Pancreas (tissue), 10 donors: ENCODE results near the gene PCSK6. TPM values are rescaled to one million over a fixed set of nuclear protein-coding genes. Genes with fewer than 3 reads are reported as not detected.

Source experiments
- ATAC-seq, 4 donors: fragments of 200-7000 bp; cut with Tn5 transposase; one replicate each; pipeline versions ENCODE4 v1.8.0 to v1.9.1; 2020; ENCODE audit warnings: mild to moderate bottlenecking in 4 of 4, moderate library complexity in 4 of 4
- DNase-seq, 6 donors: peaks; one replicate each; pipeline ENCODE4 v3.0.0-alpha.2; 2020
- FAIRE-seq: peaks from 2 replicates; lab custom pipeline; 2012; peaks lifted over from hg19 to GRCh38; lab: Jason Lieb, UNC
- H3K27ac ChIP-seq, 4 donors: fragments of 200-600 bp; sonication (generic); 1 replicate in 3 of 4; 2 replicates in 1 of 4; pipeline versions ENCODE4 v1.5.0 to v1.8.0; 2020
- H3K27me3 ChIP-seq, 4 donors: fragments of 200-600 bp; one replicate each; pipeline ENCODE4 v1.8.0; 2021
- H3K36me3 ChIP-seq, 3 donors: fragments of 200-600 bp; sonication (generic) in 1 of 3; one replicate each; pipeline versions ENCODE4 v1.5.0 to v1.8.0; 2020 to 2021
- H3K4me1 ChIP-seq, 3 donors: fragments of 200-600 bp; one replicate each; pipeline ENCODE4 v1.8.0; 2021
- H3K4me3 ChIP-seq, 4 donors: fragments of 200-600 bp; sonication (generic) in 2 of 4; one replicate each; pipeline versions ENCODE4 v1.5.0 to v1.8.0; 2020 to 2021
- H3K9me3 ChIP-seq, 4 donors: fragments of 200-600 bp; one replicate each; pipeline ENCODE4 v1.8.0; 2021
- WGBS, 2 donors: extraction: QIAGEN DNeasy Blood & Tissue Kit; methylation state at CpG; one replicate each; pipeline ENCODE4 v1.1.7; 2013; 5-methylcytosine and 5-hydroxymethylcytosine counted together
- intact Hi-C, 3 donors: fragments of 100-400 bp; cut with DNase I; formaldehyde crosslinking; loops; one replicate each; pipeline versions ENCODE4 v1.11.1 to v1.14.2; 2022
- polyA plus RNA-seq, 2 donors: library from polyadenylated mRNA; stranded (reverse); fragments of 200-250 nt; gene quantifications; one replicate each; pipeline ENCODE4 v1.2.3, GENCODE V29; 2013
- total RNA-seq, 6 donors: library from RNA; stranded (reverse); fragmentation: NEBNext Ultra II Directional in 4 of 6; extraction: Animal tissue kit (Norgen Biotek cat#: 25700) in 4 of 6; gene quantifications; one replicate each; pipeline versions ENCODE4 v1.2.1 to v1.2.4, GENCODE V29; 2021 to 2023
- TF ChIP-seq, protein P1 (sequence below), 4 donors: fragments of 200-600 bp; sonication (generic) in 3 of 4; IDR thresholded peaks; one replicate each; pipeline versions ENCODE4 v1.5.0 to v1.8.0; 2021; ENCODE audit warnings: antibody characterized with exemption in 4 of 4
- donor health status: healthy with polysubstance abuse.
- donor health status: DM: no; HTN: no; CAD: no; lungs with moderate emphysema.
- donor health status: DM: no; HTN: no; CAD: no.
- donor health status: control.
- donor health status: control.
- donor health status: Bipolar disorder and iron deficiency.
- donor health status: DM: yes; HTN: yes; CAD: no.
- donor health status: DM: no; HTN: no; CAD: no.
- donor health status: DM: no; HTN: no; CAD: no.
- donor health status: DM: yes; HTN: yes; CAD: no.

Gene PCSK6
- total and polyA plus RNA-seq, 8 donors: 0.87 to 4.5 (median 3.0) TPM

- WGBS, 2 donors: 6 to 10% methylated on average over 14 of the region's 14 CpGs
- no peak for FAIRE-seq
- peak overlapping the region; percentile 78 to 84 (median 80) for H3K27ac ChIP-seq
Observed at GRCh38 chr15:101276501-101277037, 212.9 kb downstream of the PCSK6 start.

DNA sequence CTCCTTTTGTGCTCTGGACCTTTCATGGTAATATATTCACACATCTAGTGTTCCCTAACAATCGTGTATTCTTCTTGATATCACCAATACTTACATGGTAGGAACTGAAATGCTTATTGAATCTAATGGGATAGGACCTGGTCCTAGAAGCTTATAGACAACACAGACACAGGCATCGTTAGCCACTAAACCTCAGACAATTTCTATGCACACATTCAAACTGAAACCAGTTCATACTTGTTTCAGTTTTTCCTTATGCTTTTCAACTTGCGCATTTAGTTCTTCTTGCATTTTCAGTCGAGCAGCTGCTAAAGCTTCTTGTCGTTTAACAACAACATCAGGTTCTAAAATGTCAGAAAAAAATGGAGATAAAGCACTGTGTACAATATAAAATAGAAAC lies 214.5 kb downstream of the PCSK6 start:
- Histone ChIP-seq H3K4me1 (peaks cover 0 to 8% (median 0%) of the 10 kb centered on the region in 3 donors), H3K27me3 (no peaks in the 10 kb centered on the region), H3K27ac (no peak overlapping the region), H3K36me3 (peaks cover 15 to 52% (median 32%) of the 10 kb centered on the region in 3 donors), H3K9me3 (no peaks in the 10 kb centered on the region), H3K4me3 (no peak overlapping the region)
- no peak for DNase-seq
- no peak for FAIRE-seq
- 67 to 73% methylated on average over 5 of the region's 5 CpGs for WGBS, 2 donors
- TF ChIP-seq, protein P1, sequence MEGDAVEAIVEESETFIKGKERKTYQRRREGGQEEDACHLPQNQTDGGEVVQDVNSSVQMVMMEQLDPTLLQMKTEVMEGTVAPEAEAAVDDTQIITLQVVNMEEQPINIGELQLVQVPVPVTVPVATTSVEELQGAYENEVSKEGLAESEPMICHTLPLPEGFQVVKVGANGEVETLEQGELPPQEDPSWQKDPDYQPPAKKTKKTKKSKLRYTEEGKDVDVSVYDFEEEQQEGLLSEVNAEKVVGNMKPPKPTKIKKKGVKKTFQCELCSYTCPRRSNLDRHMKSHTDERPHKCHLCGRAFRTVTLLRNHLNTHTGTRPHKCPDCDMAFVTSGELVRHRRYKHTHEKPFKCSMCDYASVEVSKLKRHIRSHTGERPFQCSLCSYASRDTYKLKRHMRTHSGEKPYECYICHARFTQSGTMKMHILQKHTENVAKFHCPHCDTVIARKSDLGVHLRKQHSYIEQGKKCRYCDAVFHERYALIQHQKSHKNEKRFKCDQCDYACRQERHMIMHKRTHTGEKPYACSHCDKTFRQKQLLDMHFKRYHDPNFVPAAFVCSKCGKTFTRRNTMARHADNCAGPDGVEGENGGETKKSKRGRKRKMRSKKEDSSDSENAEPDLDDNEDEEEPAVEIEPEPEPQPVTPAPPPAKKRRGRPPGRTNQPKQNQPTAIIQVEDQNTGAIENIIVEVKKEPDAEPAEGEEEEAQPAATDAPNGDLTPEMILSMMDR (IDR thresholded peaks at IDR 0.05): no peak
- intact Hi-C loops: no loop called here
- no peak for ATAC-seq

More at GRCh38 chr15:101276501-101277037, 212.9 kb downstream of the PCSK6 start:
- intact Hi-C loops: no loop called here
- H3K36me3 ChIP-seq: peaks cover 15 to 37% (median 27%) of the 10 kb centered on the region in 3 donors
- no peaks in the 10 kb centered on the region for H3K27me3 ChIP-seq
- H3K4me3 ChIP-seq: peak overlapping the region; percentile 87 to 95 (median 94)
- peaks cover 0 to 8% (median 0%) of the 10 kb centered on the region in 3 donors for H3K4me1 ChIP-seq
- DNase-seq (no peak), ATAC-seq (peak; percentile 13 to 43 (median 28))
- H3K9me3 ChIP-seq: no peaks in the 10 kb centered on the region
- TF ChIP-seq, protein P1 (IDR thresholded peaks at IDR 0.05): peak in 1 of 4 donors; percentile 18

DNA sequence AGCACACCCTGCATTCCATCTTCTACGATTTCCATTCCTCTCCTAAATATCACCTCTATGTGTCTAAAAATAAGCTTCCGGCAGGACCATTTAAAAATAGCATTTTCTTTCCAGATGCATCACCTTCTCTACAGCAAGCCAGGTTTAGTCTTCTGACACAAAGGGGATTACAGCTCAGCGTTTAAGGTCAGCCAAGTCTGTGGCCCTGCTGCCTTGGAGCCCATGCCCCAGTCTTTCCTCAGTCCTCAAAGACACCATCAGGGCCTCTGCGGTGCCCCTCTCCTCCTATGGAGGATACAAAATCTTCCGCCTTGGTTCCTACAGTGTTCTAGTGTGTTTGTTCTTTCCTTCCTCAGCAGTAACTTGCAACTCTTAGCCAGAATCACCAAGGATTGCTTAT lies 216.0 kb downstream of the PCSK6 start:
- WGBS, 2 donors: 77 to 92% methylated on average over 5 of the region's 5 CpGs
- TF ChIP-seq, protein P1 (IDR thresholded peaks at IDR 0.05): no peak
- Histone ChIP-seq H3K36me3 (peaks cover 15 to 53% (median 32%) of the 10 kb centered on the region in 3 donors), H3K4me1 (peaks cover 0 to 8% (median 0%) of the 10 kb centered on the region in 3 donors), H3K27me3 (no peaks in the 10 kb centered on the region), H3K9me3 (no peaks in the 10 kb centered on the region), H3K27ac (no peak overlapping the region), H3K4me3 (no peak overlapping the region)
- no peak for DNase-seq
- ATAC-seq: no peak
- intact Hi-C loops: no loop called here
- FAIRE-seq: no peak

DNA sequence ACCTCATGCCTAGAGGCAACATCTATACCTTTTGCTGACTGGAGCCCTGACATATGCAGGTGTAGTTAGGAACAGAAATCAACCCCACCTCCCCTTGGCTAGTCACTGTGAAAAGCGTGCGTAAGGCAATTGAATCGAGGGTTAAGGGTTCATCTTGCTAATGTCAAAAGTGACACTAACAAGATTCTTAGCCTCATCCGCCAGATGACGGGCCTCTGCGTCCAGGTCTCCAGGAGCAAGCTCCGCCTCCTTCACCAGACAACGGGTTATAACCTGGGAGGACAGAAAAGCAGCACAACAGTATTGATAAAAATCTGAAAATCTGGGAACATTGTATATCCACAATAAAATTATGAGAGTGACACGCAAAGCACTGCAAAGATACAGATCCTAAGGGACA lies 216.9 kb downstream of the PCSK6 start:
- ATAC-seq (no peak), FAIRE-seq (no peak), DNase-seq (no peak)
- WGBS, 2 donors: 87 to 88% methylated on average over 9 of the region's 9 CpGs
- Histone ChIP-seq H3K27me3 (no peaks in the 10 kb centered on the region), H3K27ac (no peak overlapping the region), H3K4me3 (no peak overlapping the region), H3K9me3 (no peaks in the 10 kb centered on the region), H3K4me1 (peaks cover 0 to 12% (median 4%) of the 10 kb centered on the region in 3 donors), H3K36me3 (peaks cover 15 to 53% (median 32%) of the 10 kb centered on the region in 3 donors)
- TF ChIP-seq, protein P1 (IDR thresholded peaks at IDR 0.05): no peak
- intact Hi-C loops: no loop called here
